NCI-H2227 (cell line): ENCODE results near the gene HTR1D.

Experiments used
- DNase-seq: peaks from one replicate; lab custom pipeline; 2025; ENCODE audit not compliant: unreplicated experiment; lab: John Stamatoyannopoulos, UW

Gene HTR1D

DNA sequence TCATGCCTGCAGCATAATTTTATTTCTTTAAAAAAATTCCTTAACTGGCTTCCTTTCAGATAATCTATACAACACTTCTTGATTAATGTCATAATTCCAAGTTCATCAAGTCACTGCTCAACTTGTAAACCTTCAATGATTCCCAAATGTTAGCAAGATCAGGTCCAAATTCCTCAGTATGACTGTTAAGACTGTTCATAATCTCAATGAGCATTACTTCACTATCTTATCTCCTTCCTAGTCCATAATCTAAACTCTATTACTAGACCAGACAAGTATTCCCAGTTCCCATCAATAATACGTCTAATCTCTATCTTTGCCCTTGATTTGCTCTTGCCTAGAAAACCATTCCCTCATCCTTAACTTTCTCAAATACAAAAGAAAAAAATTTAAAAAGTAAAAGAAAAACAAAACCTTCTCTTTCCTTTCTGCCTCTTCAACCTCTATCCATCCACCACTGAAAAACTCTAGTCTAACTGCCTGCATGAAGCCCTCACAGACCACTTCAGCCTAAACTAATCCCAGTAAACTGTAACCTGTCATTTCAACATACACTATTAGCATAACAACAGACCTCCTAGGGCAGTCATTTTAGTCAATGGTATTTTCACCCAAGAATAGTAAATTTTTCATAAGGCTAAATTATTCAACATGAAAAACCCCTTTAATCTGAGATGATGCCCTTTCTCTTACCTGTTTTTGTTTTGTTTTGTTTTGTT is 64.2 kb downstream of the HTR1D start:
- DNase-seq: no peak

DNA sequence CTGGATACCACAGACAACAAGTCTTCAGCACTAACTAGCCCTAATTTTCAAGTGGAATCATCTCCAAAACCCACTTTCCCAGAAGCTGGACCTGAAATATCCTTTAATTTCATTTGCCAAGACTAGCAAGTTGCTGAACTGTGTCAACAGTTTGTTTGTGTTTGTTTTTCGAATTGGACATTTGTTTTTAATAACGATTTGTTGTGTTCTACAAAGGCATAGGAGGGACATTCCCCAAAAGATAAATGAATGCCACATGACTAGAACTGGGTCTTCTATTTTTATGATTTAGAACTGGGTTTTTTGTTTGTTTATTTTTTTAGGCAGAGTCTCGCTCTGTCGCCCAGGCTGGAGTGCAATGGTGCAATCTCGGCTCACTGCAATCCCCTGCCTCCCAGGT is 66.6 kb downstream of the HTR1D start:
- no peak for DNase-seq

DNA sequence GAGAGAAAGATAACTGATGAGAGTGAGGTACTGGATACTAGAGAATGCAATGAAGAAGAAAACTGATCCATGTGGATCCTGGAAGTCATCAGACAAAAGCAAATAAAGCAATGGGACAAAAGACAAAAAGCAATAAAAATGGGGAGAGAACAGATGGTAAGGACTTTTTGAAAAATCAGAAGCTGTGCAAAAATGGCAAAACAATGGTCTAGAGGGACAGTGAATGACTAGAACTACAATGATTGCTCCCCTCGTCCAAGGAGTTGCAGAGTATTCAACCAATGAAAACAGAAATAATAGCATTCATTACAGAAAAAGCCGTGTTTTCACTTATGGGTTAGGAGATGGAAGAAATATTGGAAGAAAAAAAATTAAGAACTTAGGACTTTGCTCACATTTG is 67.2 kb downstream of the HTR1D start:
- DNase-seq: no peak

DNA sequence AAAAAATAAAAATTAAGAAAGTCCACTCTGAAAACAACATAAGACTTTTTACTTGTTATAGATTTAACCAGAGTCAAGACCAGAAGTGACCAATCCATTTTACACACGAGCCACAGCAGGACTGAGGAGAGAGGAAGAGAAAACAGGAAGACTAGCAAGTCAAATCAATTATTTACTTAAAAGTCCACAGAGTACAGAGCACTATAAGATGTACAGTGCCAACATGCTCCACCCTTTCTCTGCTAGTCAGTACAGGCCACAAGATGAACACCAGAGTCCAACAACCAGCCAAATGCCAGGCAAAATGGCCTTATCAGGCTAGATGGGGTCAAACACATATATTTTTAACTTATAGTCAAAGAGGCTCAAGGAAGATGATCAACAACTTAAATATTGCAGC is 68.2 kb downstream of the HTR1D start:
- DNase-seq: no peak

DNA sequence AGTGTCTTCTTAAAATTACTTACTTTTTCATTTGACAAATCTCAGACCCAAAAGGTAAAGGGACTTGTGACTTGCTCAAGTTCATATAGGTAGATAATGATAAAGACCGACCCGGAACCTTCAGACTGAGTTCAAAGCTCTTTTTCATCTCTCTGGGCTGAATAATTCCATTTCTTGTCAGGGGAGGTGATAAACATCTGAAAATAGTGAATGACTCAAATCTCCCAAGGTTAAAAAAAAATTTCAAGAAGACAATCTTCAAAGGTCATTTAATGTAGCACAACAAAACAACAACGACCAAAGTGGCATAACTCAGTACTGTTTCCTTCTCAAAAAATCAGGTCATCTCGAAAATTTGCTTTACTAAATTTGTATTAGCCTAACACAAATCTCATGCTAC is 69.2 kb downstream of the HTR1D start:
- no peak for DNase-seq
